ENCODE measurements around the gene GUCA1A. TPM values are rescaled to one million over a fixed set of nuclear protein-coding genes. Genes with fewer than 3 reads are reported as not detected.
A peak's percentile ranks its signal among the peaks of the same experiment; 100 is the strongest.
"Not testable (repeated sequence)": the region's sequence is repeated elsewhere in the genome, so short reads cannot be mapped to it uniquely, and the experiment has no call there.

The GUCA1A gene
- total RNA-seq, 6 experiments from 2014 or later = not detected

GRCh38 chr6:42203183-42203582 lies 30.0 kb downstream of the GUCA1A start:
- Histone ChIP-seq H3K4me3 (no peak overlapping the region), H3K9me3 (no peaks in the 10 kb centered on the region), H3K4me1 (peaks cover 0 to 24% (median 8%) of the 10 kb centered on the region in 4 donors), H3K27me3 (no peaks in the 10 kb centered on the region), H3K27ac (no peak overlapping the region), H3K36me3 (peaks cover 0 to 12% (median 6%) of the 10 kb centered on the region in 4 donors)
- WGBS (ENCODE audit: insufficient coverage, low coverage, low lambda C conversion rate, missing lambda C conversion rate) = 78% methylated on average over 3 of the region's 3 CpGs
- DNase-seq = peak in 1 of 3 donors; percentile 1
- intact Hi-C loops (cut with DNase I) = no loop called here
- no peak for ATAC-seq
- no peak for TF ChIP-seq POLR2A (IDR thresholded peaks at IDR 0.05)
- TF ChIP-seq, protein P1, sequence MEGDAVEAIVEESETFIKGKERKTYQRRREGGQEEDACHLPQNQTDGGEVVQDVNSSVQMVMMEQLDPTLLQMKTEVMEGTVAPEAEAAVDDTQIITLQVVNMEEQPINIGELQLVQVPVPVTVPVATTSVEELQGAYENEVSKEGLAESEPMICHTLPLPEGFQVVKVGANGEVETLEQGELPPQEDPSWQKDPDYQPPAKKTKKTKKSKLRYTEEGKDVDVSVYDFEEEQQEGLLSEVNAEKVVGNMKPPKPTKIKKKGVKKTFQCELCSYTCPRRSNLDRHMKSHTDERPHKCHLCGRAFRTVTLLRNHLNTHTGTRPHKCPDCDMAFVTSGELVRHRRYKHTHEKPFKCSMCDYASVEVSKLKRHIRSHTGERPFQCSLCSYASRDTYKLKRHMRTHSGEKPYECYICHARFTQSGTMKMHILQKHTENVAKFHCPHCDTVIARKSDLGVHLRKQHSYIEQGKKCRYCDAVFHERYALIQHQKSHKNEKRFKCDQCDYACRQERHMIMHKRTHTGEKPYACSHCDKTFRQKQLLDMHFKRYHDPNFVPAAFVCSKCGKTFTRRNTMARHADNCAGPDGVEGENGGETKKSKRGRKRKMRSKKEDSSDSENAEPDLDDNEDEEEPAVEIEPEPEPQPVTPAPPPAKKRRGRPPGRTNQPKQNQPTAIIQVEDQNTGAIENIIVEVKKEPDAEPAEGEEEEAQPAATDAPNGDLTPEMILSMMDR (IDR thresholded peaks at IDR 0.05) = no peak

DNA sequence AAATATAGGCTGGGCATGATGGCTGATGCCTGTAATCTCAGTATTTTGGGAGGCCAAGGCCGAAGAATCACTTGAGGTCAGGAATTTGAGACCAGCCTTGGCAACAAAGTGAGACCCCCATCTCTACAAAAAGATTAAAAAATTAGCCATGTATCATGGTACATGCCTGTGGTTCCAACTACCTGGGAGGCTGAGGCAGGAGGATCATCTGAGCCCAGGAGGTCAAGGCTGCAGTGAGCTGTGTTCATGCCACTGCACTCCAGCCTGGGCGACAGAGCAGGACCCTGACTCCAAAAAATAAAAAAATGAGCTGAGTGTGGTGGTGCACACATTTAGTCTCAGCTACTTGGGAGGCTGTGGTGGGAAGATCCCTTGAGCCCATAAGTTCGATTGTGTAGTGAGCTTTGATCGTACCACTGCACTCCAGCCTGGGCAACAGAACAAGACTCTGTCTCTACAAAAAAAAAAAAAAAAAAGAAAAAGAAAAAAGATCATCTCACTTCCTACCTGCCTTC lies 31.7 kb downstream of the GUCA1A start:
- DNase-seq (peak in 1 of 3 donors; percentile 28), ATAC-seq (peak in 2 of 4 donors; percentile 15 to 26)
- Histone ChIP-seq H3K36me3 (peaks cover 0 to 28% (median 14%) of the 10 kb centered on the region in 4 donors), H3K4me3 (no peak overlapping the region), H3K27me3 (no peaks in the 10 kb centered on the region), H3K4me1 (peaks cover 0 to 24% (median 8%) of the 10 kb centered on the region in 4 donors), H3K27ac (peak overlapping the region; percentile 68 to 81 (median 76)), H3K9me3 (no peaks in the 10 kb centered on the region)
- intact Hi-C loops (cut with DNase I) = no loop called here
- 46% methylated on average over 4 of the region's 4 CpGs for WGBS (ENCODE audit: insufficient coverage, low coverage, low lambda C conversion rate, missing lambda C conversion rate)
- no peak for TF ChIP-seq POLR2A (IDR thresholded peaks at IDR 0.05)
- TF ChIP-seq, protein P1 (IDR thresholded peaks at IDR 0.05) = no peak

- Histone ChIP-seq H3K4me1 (peaks cover 0 to 29% (median 14%) of the 10 kb centered on the region in 4 donors), H3K36me3 (peaks cover 7 to 43% (median 17%) of the 10 kb centered on the region in 4 donors)
- ATAC-seq; H3K4me3 ChIP-seq; H3K27me3 ChIP-seq; DNase-seq; H3K9me3 ChIP-seq; intact Hi-C loops (cut with DNase I); H3K27ac ChIP-seq: not testable (repeated sequence)
- 80% methylated on average over 2 of the region's 2 CpGs for WGBS (ENCODE audit: insufficient coverage, low coverage, low lambda C conversion rate, missing lambda C conversion rate)
Measured at GRCh38 chr6:42207559-42207958, 34.4 kb downstream of the GUCA1A start.

DNA sequence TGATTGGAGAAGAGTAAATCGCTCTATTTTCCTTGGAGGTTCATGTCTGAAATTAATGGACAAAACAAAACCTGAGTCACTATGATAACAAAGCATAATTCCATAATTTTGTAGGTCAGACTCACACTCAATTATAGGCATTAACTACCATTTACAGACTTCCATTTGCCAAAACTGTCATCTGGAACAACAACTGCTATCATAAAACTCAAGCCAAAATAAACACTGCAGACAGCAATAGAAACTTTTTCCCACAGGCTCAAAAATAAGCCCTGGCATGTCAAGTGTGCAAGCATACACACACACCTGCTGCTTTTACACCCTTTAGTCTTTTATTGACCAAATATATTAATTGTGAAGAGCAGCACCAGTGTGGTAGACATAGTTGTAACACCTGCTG lies 37.4 kb downstream of the GUCA1A start:
- Histone ChIP-seq H3K4me3 (no peak overlapping the region), H3K27me3 (no peaks in the 10 kb centered on the region), H3K4me1 (peaks cover 0 to 15% (median 4%) of the 10 kb centered on the region in 4 donors), H3K36me3 (peaks cover 4 to 60% (median 22%) of the 10 kb centered on the region in 4 donors), H3K9me3 (no peaks in the 10 kb centered on the region), H3K27ac (peak overlapping the region; percentile 27 to 80 (median 58))
- intact Hi-C loops (cut with DNase I) = no loop called here
- WGBS (ENCODE audit: insufficient coverage, low coverage, low lambda C conversion rate, missing lambda C conversion rate) = 71% methylated on average over 1 of the region's 1 CpG
- DNase-seq (peak in 1 of 3 donors; percentile 20), ATAC-seq (peak; percentile 77 to 84 (median 80))
- TF ChIP-seq, protein P1 (IDR thresholded peaks at IDR 0.05) = no peak
- TF ChIP-seq POLR2A (IDR thresholded peaks at IDR 0.05) = no peak

GRCh38 chr6:42211726-42212125 lies 38.6 kb downstream of the GUCA1A start:
- DNase-seq (no peak), ATAC-seq (peak in 3 of 4 donors; percentile 23 to 56 (median 43))
- no peaks in the 10 kb centered on the region for H3K27me3 ChIP-seq
- TF ChIP-seq POLR2A (IDR thresholded peaks at IDR 0.05) = no peak
- TF ChIP-seq, protein P1 (IDR thresholded peaks at IDR 0.05) = no peak
- peak overlapping the region in 1 of 3 donors; percentile 80 for H3K27ac ChIP-seq
- no peaks in the 10 kb centered on the region for H3K9me3 ChIP-seq
- WGBS (ENCODE audit: insufficient coverage, low coverage, low lambda C conversion rate, missing lambda C conversion rate) = 32% methylated on average over 6 of the region's 6 CpGs
- peaks cover 4 to 60% (median 22%) of the 10 kb centered on the region in 4 donors for H3K36me3 ChIP-seq
- H3K4me3 ChIP-seq = no peak overlapping the region
- intact Hi-C loops (cut with DNase I) = no loop called here
- H3K4me1 ChIP-seq = peaks cover 0 to 19% (median 6%) of the 10 kb centered on the region in 4 donors

Data from right lobe of liver (tissue), 6 donors.